ENCODE measurements around the gene FBXW11.
A peak's percentile ranks its signal among the peaks of the same experiment; 100 is the strongest.

The FBXW11 gene

DNA sequence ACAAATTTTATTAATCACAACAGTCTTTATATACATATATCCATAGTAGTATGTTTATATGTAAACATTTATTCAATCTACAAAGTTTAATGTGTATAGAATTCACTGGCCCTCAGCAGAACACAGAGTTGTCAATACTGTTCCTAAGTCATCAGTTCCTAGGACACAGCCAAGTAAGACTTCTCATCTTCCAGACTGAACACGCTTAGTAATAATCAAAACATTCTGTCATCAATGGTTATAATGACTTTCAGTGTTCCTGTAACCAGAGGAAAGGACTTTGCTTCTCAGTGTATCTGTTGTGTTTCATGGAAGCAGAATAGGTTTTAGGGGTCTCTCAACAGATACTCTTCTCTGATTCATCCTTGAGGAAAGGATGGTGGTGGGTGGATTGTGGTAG, 138.7 kb downstream of the FBXW11 start:
- TF ChIP-seq FOXM1 (IDR thresholded peaks at IDR 0.05; ENCODE audit: borderline replicate concordance) (no peak), FOXK2 (IDR thresholded peaks at IDR 0.05) (no peak), SP1 (IDR thresholded peaks at IDR 0.05) (no peak), ELF4 (IDR thresholded peaks at IDR 0.05) (no peak), TARDBP (IDR thresholded peaks at IDR 0.05) (no peak), ARNT (IDR thresholded peaks at IDR 0.05) (no peak), CTBP1 (IDR thresholded peaks at IDR 0.05; ENCODE audit: borderline replicate concordance) (no peak), SUZ12 (IDR thresholded peaks at IDR 0.05) (no peak), ZNF384 (IDR thresholded peaks at IDR 0.05) (no peak), BHLHE40 (IDR thresholded peaks at IDR 0.05; ENCODE audit: borderline replicate concordance) (no peak), LEF1 (IDR thresholded peaks at IDR 0.05; ENCODE audit: borderline replicate concordance) (no peak), FOXA1 (IDR thresholded peaks at IDR 0.05) (no peak), NFRKB (IDR thresholded peaks at IDR 0.05) (no peak), L3MBTL2 (conservative IDR thresholded peaks at IDR 0.05) (no peak), HDGF (IDR thresholded peaks at IDR 0.05; ENCODE audit: borderline replicate concordance) (no peak)
- TF ChIP-seq, protein P1, sequence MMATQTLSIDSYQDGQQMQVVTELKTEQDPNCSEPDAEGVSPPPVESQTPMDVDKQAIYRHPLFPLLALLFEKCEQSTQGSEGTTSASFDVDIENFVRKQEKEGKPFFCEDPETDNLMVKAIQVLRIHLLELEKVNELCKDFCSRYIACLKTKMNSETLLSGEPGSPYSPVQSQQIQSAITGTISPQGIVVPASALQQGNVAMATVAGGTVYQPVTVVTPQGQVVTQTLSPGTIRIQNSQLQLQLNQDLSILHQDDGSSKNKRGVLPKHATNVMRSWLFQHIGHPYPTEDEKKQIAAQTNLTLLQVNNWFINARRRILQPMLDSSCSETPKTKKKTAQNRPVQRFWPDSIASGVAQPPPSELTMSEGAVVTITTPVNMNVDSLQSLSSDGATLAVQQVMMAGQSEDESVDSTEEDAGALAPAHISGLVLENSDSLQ (IDR thresholded peaks at IDR 0.05) = no peak
- CTCF ChIA-PET = no interaction called here

DNA sequence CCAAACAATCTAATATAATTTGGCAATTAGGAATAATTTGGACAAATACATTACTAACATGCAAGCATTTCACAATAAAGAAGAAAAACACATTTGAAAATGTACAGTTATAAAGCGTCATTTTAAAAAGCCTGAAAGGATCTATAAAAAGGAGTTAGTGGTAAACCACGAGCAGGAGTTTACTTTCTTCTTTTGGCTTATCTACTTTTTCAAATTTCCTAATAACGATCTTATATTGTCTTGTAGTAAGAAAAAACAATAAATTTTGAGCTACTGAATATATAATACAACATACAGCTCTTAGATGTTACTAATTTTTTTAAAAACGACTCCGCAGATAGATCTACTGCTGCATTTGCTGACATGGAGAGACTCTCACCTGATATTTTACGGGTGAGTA, 141.0 kb downstream of the FBXW11 start:
- CTCF ChIA-PET = no interaction called here
- TF ChIP-seq FOXA1 (IDR thresholded peaks at IDR 0.05) (no peak), ARNT (IDR thresholded peaks at IDR 0.05) (no peak)
- POLR2A ChIA-PET = no interaction called here
- DNase-seq (ENCODE audit: extremely low spot score) = no peak

More for the DNA sequence above, 138.7 kb downstream of the FBXW11 start:
- POLR2A ChIA-PET = no interaction called here
- DNase-seq (ENCODE audit: extremely low spot score) = no peak

DNA sequence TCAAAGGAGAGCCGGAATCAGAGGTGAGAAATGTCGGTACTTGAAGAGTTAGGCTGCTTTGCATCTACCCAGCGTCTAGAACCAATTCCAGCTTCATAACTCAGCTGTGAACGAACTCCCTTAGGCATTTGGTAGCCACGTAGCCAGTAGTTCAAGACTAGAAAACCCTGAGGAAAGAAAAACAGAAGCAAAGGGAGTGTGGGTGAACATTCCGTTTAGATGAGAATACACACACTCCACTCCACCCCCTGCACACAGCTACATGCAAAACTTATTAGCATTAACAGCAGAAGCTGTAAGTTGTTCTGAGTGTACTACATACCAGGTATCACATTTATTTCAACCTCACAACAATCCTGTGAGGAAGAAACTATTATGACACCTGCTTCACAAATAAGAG, 142.5 kb downstream of the FBXW11 start:
- DNase-seq (ENCODE audit: extremely low spot score) = no peak
- ChIA-PET POLR2A (no interaction called here), CTCF (no interaction called here)
- TF ChIP-seq FOXM1 (IDR thresholded peaks at IDR 0.05; ENCODE audit: borderline replicate concordance) (no peak), CTBP1 (IDR thresholded peaks at IDR 0.05; ENCODE audit: borderline replicate concordance) (no peak), SP1 (IDR thresholded peaks at IDR 0.05) (no peak), ARNT (IDR thresholded peaks at IDR 0.05) (no peak), FOXA1 (IDR thresholded peaks at IDR 0.05) (no peak), HDGF (IDR thresholded peaks at IDR 0.05; ENCODE audit: borderline replicate concordance) (no peak), ZNF384 (IDR thresholded peaks at IDR 0.05) (no peak), ELF4 (IDR thresholded peaks at IDR 0.05) (no peak), FOXK2 (IDR thresholded peaks at IDR 0.05) (no peak)
- TF ChIP-seq, protein P1 (IDR thresholded peaks at IDR 0.05) = no peak

DNA sequence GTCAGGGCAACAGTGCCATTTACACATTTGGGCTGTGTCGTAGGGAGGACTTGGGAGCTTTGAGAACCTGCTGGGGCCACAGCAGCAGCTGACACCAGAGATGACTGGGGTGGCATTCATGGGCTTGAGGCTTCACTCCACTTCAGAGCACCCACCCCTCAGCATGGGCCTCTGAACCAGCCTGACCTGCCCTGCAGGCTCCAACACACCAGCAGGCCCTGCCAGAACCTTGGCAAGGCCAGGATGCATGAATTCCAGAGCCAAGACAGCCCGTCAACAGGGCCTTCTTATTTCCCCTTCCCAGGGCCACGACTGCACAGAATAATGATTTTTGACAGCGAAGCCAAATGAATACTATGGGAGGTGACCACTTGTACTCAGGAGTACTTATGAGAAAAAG, 143.8 kb downstream of the FBXW11 start:
- TF ChIP-seq ARNT (IDR thresholded peaks at IDR 0.05) (no peak), BHLHE40 (IDR thresholded peaks at IDR 0.05; ENCODE audit: borderline replicate concordance) (no peak), TARDBP (IDR thresholded peaks at IDR 0.05) (no peak), L3MBTL2 (conservative IDR thresholded peaks at IDR 0.05) (no peak), NFRKB (IDR thresholded peaks at IDR 0.05) (no peak), FOXK2 (IDR thresholded peaks at IDR 0.05) (no peak), CTBP1 (IDR thresholded peaks at IDR 0.05; ENCODE audit: borderline replicate concordance) (no peak), FOXA1 (IDR thresholded peaks at IDR 0.05) (no peak), HDGF (IDR thresholded peaks at IDR 0.05; ENCODE audit: borderline replicate concordance) (no peak), SP1 (IDR thresholded peaks at IDR 0.05) (no peak), ZNF384 (IDR thresholded peaks at IDR 0.05) (no peak), ELF4 (IDR thresholded peaks at IDR 0.05) (no peak)
- TF ChIP-seq, protein P1 (IDR thresholded peaks at IDR 0.05) = no peak
- ChIA-PET CTCF (no interaction called here), POLR2A (no interaction called here)
- no peak for DNase-seq (ENCODE audit: extremely low spot score)

DNA sequence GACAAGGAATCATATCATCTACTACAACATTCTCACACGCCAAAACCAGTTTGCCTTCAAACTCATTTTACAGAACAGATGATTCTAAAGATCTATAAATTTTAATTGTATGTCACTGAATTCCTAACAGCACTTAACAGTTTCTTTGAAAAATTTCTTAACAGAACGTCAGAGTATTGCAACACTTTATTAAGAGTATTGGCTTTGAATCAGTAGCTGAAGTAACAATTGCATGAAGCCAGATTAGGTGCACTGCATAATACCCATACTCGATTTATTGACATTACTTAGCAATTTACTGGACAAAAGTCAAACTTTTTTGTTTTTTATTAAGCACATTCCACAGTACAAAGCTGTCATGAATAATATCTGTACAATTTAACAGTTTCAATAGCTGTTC, 145.1 kb downstream of the FBXW11 start:
- DNase-seq (ENCODE audit: extremely low spot score) = no peak
- POLR2A ChIA-PET = no interaction called here
- no peak for TF ChIP-seq CTBP1 (IDR thresholded peaks at IDR 0.05; ENCODE audit: borderline replicate concordance)
- TF ChIP-seq LEF1 (IDR thresholded peaks at IDR 0.05; ENCODE audit: borderline replicate concordance) = no peak
- TF ChIP-seq NFRKB (IDR thresholded peaks at IDR 0.05) = no peak
- no peak for TF ChIP-seq ELF4 (IDR thresholded peaks at IDR 0.05)
- no peak for TF ChIP-seq FOXA1 (IDR thresholded peaks at IDR 0.05)
- no peak for TF ChIP-seq SUZ12 (IDR thresholded peaks at IDR 0.05)
- no peak for TF ChIP-seq FOXK2 (IDR thresholded peaks at IDR 0.05)
- TF ChIP-seq L3MBTL2 (conservative IDR thresholded peaks at IDR 0.05) = no peak
- TF ChIP-seq, protein P1 (IDR thresholded peaks at IDR 0.05) = no peak
- no peak for TF ChIP-seq ARNT (IDR thresholded peaks at IDR 0.05)
- TF ChIP-seq BHLHE40 (IDR thresholded peaks at IDR 0.05; ENCODE audit: borderline replicate concordance) = no peak
- TF ChIP-seq ZNF384 (IDR thresholded peaks at IDR 0.05) = no peak
- TF ChIP-seq SP1 (IDR thresholded peaks at IDR 0.05) = no peak
- TF ChIP-seq FOXM1 (IDR thresholded peaks at IDR 0.05; ENCODE audit: borderline replicate concordance) = no peak
- TF ChIP-seq TARDBP (IDR thresholded peaks at IDR 0.05) = no peak
- TF ChIP-seq HDGF (IDR thresholded peaks at IDR 0.05; ENCODE audit: borderline replicate concordance) = no peak
- CTCF ChIA-PET = no interaction called here

DNA sequence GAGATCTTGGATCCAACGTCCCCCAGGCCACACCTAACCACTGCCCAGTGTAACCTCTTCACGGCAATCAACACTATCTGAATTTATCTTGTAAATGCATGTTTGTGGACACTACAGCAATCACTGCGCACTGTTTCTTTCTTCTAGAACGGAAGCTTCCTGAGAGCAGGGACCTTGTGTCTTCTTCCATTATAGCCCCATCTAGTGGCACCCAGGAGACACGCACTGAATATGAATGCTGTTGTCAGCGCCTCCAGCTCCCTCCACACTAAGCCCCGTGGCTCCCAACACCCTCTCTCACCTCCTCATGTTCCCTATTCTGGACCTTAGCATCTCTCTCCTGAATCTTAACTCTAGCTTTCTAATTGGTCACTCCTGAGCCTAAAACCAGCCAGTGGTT, 148.1 kb downstream of the FBXW11 start:
- ChIA-PET POLR2A (no interaction called here), CTCF (interaction anchor here (0.6 to 1.5 kb wide), 6 partner anchors 9 to 440 kb away, joined by 3 to 5 read pairs (median 3); no protein-coding TSS in a partner anchor)
- peak; percentile 52 for DNase-seq (ENCODE audit: extremely low spot score)
- TF ChIP-seq FOXM1 (IDR thresholded peaks at IDR 0.05; ENCODE audit: borderline replicate concordance) (no peak), TARDBP (IDR thresholded peaks at IDR 0.05) (no peak), CTBP1 (IDR thresholded peaks at IDR 0.05; ENCODE audit: borderline replicate concordance) (no peak)
